ENCODE measurements around the gene SLC29A1. TPM values are rescaled to one million over a fixed set of nuclear protein-coding genes. Genes with fewer than 3 reads are reported as not detected.

SLC29A1 gene
- total RNA-seq, 1 experiment from 2014 or later = 109 TPM

DNA sequence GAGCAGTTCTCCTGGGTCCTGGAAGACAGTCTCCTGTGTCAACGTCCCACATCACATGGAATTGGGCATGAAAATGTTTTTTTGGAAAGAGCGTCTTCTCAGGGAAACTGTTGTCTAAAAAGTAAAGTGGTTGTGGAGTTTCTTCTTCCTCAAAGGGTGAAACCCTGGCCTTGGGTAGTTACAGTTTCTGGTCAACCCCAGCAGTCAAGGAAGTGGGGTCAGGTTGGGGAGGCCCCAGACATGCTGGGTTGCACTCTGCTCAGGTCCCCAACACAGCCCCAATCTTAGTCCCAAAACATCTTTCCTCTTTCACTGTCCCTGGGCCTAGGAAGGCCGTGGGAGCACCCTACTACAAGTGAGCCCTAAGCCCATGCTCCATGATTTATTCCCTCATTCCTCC, 43.0 kb downstream of the SLC29A1 start:
- DNase-seq = no peak
- H3K27me3 ChIP-seq = peaks cover 15% of the 10 kb centered on the region
- H3K4me1 ChIP-seq = peaks cover 11% of the 10 kb centered on the region; the same call in 1 of the 2 replicates
- H3K36me3 ChIP-seq = no peaks in the 10 kb centered on the region
- H3K4me3 ChIP-seq = no peak overlapping the region
- H3K9me3 ChIP-seq (replicated peaks) = no peaks in the 10 kb centered on the region
- no peak overlapping the region for H3K27ac ChIP-seq

DNA sequence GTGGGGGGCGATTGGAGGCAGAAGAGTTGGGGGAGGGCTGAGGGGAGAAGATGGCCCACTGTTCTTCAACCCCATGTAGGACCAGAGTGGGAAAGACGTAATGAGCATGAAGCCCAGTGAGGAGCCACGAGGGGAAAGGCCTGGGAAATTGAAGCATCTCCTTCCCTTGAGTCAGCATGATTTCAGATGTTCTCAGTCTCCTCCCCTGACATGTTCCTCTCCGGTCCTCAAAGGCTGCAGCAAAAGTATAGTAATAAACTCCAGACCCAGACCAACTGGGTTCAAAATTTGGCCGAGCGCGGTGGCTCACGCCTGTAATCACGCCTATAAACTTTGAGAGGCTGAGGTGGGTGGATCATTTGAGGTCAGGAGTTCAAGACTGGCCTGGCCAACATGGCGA, 43.9 kb downstream of the SLC29A1 start:
- H3K27me3 ChIP-seq = peaks cover 19% of the 10 kb centered on the region
- H3K4me1 ChIP-seq = peaks cover 11% of the 10 kb centered on the region; the same call in 1 of the 2 replicates
- H3K36me3 ChIP-seq = no peaks in the 10 kb centered on the region
- no peak for DNase-seq
- no peaks in the 10 kb centered on the region for H3K9me3 ChIP-seq (replicated peaks)
- H3K27ac ChIP-seq = no peak overlapping the region
- no peak overlapping the region for H3K4me3 ChIP-seq

DNA sequence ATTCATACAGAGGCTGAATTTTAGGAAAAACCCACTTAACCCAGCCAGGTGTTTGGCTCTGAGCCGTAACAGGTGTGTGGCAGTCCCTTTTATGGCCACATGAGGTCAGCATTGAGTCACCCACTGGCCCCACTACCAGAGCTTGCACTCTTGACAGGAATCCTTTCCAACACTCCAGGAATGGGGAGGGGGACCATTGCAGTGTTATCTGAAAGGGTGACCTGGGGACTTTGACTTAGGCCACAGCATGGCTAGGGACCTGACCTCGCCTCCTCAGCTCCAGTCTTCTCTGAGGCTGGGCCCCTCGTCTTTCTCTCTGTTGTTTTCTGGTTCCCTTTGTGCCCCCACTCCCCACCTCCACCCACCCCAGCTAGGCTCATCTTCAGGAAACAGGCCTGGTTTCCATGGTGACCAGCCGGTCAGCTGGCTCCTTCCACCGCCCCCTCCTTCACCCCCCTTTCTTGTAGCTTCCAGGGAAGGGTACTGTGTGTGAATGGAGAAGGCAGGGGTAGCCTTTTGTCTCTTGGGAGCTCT, 44.8 kb downstream of the SLC29A1 start:
- no peaks in the 10 kb centered on the region for H3K36me3 ChIP-seq
- no peak overlapping the region for H3K4me3 ChIP-seq
- DNase-seq = peak; percentile 52 to 84
- H3K27me3 ChIP-seq = peaks cover 19% of the 10 kb centered on the region
- H3K9me3 ChIP-seq (replicated peaks) = no peaks in the 10 kb centered on the region
- no peak overlapping the region for H3K27ac ChIP-seq
- peaks cover 11% of the 10 kb centered on the region; the same call in 1 of the 2 replicates for H3K4me1 ChIP-seq

DNA sequence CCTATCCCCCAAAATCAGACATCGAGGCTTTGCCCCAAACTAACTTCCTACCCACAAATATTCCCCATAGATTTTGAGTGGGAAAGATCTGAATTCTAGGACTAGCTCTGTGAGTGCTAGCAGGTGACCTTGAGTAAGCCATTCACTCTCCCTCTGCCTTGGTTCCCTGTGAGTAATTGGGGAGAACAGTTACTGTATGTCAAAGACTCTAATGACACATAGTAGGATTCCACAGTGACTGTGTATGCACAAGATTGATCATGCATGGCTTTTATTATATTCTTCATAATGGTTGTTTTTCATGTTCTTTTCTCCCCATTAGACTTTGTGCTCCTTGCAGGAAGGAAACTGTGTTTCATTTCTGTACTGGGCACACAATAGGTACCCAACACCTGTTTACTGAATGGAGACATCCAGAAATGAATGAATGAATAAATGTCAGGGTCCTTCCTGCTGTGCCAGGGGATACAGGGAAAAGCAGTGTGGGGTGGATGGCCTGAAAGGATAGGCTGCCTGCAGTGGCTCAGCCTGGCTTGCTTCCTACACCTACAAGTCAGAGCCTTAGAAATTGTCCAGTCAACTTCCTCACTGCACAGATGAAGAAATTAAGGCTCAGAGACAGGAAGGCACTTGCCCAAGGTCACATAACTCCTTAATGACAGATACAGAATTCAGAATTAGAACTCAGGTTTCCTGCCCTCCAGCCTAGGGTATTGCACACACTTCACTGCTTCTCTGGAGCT, 46.0 kb downstream of the SLC29A1 start:
- Histone ChIP-seq H3K36me3 (no peaks in the 10 kb centered on the region), H3K27me3 (peaks cover 19% of the 10 kb centered on the region), H3K4me1 (peaks cover 3% of the 10 kb centered on the region; the same call in 1 of the 2 replicates), H3K9me3 (replicated peaks) (no peaks in the 10 kb centered on the region), H3K4me3 (no peak overlapping the region), H3K27ac (no peak overlapping the region)
- no peak for DNase-seq

DNA sequence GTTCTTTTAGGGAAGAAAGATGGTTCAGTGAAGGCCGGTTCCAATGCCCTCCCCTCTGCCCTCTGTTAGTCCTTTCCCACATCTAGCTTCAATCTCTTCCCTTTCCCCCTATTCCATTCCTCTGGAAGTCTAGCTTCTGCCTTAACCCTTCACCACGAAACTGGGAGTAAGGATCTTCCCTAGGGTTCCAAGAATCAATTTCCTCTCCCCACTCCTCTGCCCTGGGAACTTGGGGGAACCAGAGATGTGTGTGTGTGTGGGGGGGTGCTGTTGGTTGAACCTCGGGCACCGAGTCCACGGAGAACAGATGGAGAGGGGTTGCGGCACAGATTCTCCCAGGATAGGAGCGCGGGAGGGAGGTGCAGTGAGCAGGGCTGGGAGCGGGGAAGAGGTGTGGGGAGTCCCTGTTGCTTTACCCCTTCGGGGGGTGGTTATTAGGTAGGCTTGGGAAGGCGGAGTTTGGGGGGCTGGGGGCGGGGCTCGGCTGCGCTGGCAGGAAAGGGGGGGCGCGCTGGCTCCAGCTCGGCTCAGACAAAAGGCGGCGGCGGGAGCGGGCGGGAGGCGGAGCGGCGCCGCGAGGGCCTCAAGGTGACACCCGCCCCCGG, 46.6 kb downstream of the SLC29A1 start, which contains the start of gene TMEM151B:
Gene TMEM151B, plus strand, starts transcription at position 530 of the 605 bp plus-strand sequence. CDS start 293 bp downstream, outside the sequence.
- peaks cover 19% of the 10 kb centered on the region for H3K27me3 ChIP-seq
- H3K9me3 ChIP-seq (replicated peaks) = no peaks in the 10 kb centered on the region
- no peak within 1 kb of the TSS for H3K27ac ChIP-seq
- H3K4me3 ChIP-seq = peak within 1 kb of the TSS; percentile 48
- no peaks in the 10 kb centered on the region for H3K36me3 ChIP-seq
- H3K4me1 ChIP-seq = no peaks in the 10 kb centered on the region
- no peak for DNase-seq

DNA sequence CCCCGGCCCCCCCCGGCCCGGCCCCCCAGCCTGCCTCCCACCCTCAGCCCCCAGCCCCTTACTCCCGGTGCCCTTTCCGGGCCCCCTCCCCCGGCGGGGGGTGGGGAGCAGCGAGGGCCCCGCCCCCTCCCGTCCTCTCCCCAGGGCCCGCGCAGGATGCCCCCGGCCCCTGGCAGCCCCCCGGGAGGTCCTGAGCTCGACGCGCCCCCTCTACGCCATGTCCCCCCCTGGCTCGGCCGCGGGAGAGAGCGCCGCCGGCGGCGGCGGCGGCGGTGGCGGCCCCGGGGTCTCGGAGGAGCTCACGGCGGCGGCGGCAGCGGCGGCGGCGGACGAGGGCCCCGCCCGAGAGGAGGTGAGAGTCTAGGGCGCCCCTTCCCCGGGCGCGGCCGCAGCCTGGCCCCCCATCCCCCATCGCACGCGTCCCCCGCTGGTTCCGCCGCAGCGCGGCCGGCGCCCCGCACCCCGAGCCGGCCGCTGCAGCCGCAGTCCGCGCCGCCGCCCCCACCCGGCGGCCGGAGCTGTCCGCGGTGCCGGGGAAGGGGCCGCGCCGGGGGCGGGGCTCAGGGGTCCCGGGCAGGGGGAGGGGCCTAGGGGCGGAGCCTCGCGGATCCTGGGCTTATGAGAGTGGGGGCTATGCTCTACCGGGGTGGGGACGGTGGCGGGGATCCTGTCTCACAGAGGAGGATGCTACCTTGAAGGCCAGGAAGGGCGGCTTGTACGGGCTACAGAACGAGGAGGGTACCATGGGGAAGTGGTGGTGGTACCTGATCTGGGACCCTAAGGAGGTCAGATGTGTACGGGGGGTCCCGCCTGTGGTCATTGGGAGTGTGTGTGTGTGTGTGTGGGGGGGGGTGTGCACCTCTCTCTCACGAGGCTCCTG, 47.4 kb downstream of the SLC29A1 start:
- Histone ChIP-seq H3K27ac (no peak overlapping the region), H3K4me1 (no peaks in the 10 kb centered on the region), H3K36me3 (no peaks in the 10 kb centered on the region), H3K4me3 (peak overlapping the region; percentile 48), H3K9me3 (replicated peaks) (no peaks in the 10 kb centered on the region), H3K27me3 (peaks cover 19% of the 10 kb centered on the region)
- peak; percentile 29 to 42 for DNase-seq

DNA sequence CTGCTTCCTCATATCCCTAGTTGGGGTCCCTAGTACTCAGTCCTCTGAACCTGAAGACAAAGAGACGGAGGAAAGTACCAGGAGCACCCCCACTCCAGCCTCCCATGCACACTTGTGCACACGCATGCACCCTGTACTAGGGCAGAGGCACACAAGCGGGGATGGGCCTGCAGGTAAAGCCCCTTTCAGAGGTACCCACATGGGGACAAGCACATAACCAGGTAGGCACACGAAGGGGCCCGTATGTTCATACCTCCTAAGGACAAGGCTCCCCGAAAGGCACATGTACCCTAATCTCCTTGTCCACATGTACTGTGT, 48.0 kb downstream of the SLC29A1 start:
- Histone ChIP-seq H3K27ac (no peak overlapping the region), H3K36me3 (no peaks in the 10 kb centered on the region), H3K4me3 (no peak overlapping the region; the same call in 1 of the 2 replicates), H3K4me1 (no peaks in the 10 kb centered on the region), H3K9me3 (replicated peaks) (no peaks in the 10 kb centered on the region), H3K27me3 (peaks cover 19% of the 10 kb centered on the region)
- no peak for DNase-seq

DNA sequence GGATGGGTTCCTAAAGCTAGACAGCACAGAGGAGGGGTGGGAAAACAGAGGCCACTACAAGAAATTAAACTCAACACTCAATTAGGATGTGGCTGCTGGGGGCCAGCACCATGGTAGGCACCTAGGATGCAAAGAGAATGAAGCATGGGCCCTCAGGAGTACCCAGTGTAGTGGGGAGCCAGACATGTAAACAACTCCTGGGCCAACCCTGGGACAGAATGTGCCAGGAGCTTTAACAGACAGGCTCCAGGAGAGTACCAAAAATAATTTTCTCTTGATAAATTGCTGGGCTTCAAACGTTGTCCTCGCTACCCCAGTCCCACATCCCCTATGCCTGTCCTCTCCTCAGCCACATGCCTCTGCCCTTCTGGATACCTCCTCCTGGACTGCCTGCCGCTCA, 48.5 kb downstream of the SLC29A1 start:
- DNase-seq = no peak
- no peaks in the 10 kb centered on the region for H3K9me3 ChIP-seq (replicated peaks)
- H3K27ac ChIP-seq = no peak overlapping the region
- no peaks in the 10 kb centered on the region for H3K36me3 ChIP-seq
- no peaks in the 10 kb centered on the region for H3K4me1 ChIP-seq
- no peak overlapping the region for H3K4me3 ChIP-seq
- H3K27me3 ChIP-seq = peaks cover 19% of the 10 kb centered on the region

DNA sequence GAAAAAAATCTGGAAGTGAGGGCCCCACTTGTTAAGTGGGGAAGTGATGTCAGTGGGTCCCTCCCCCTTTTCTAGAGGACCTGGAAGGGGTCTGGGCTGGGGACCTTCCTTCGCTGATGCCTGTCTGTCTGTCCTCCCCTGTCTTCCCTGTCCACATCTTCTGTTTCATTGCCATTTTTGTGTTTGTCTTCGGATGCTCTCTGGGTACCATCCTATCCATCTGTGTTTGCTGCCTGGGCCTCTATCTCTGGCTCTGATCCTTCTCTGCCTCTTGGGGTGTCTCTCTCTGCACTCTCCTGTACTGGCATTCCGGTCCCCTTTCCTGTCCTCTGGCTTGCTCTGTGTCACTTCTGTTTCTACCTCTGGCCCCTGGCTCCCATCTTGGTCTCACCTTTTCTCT, 49.1 kb downstream of the SLC29A1 start:
- Histone ChIP-seq H3K27ac (no peak overlapping the region), H3K4me1 (no peaks in the 10 kb centered on the region)

DNA sequence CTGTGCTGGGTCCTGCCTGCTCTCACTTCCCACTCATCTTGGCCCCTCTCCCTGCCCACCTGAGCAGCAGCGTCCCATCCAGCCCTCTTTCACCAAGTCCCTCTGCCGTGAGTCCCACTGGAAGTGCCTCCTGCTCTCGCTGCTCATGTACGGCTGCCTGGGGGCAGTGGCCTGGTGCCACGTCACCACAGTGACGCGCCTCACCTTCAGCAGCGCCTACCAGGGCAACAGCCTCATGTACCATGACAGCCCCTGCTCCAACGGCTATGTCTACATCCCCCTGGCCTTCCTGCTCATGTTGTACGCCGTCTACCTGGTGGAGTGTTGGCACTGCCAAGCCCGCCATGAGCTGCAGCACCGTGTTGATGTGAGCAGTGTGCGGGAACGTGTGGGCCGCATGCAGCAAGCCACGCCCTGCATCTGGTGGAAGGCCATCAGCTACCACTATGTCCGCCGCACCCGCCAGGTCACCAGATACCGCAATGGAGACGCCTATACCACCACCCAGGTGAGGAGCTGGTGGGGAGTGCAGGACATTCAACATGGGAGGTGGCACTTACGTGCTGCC, 49.7 kb downstream of the SLC29A1 start:
- no peak overlapping the region for H3K27ac ChIP-seq
- no peaks in the 10 kb centered on the region for H3K36me3 ChIP-seq
- no peaks in the 10 kb centered on the region for H3K9me3 ChIP-seq (replicated peaks)
- no peak overlapping the region for H3K4me3 ChIP-seq
- H3K27me3 ChIP-seq = peaks cover 19% of the 10 kb centered on the region
- no peak for DNase-seq
- no peaks in the 10 kb centered on the region for H3K4me1 ChIP-seq

More for the DNA sequence above, 49.1 kb downstream of the SLC29A1 start:
- peaks cover 19% of the 10 kb centered on the region for H3K27me3 ChIP-seq
- DNase-seq = no peak
- no peaks in the 10 kb centered on the region for H3K9me3 ChIP-seq (replicated peaks)
- no peak overlapping the region for H3K4me3 ChIP-seq
- no peaks in the 10 kb centered on the region for H3K36me3 ChIP-seq

DNA sequence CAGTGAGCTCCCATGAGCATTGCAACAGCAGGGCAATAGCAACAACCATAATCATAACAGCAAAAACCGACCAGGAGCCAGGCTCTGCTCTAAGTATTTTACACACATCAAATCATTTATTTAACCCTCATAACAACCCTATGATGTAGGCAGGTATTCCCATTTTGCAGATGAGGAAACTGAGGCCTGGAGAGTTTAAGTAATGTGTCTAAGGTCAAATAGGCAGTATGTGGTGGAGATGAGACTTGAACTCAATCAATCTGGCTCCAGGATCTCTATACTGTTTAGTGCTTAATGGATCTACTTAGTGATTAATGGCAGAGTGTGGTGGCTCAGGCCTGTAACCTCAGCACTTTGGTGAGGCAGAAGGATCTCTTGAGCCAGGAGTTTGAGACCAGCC, 50.2 kb downstream of the SLC29A1 start:
- H3K27ac ChIP-seq = no peak overlapping the region
- no peaks in the 10 kb centered on the region for H3K4me1 ChIP-seq
- no peaks in the 10 kb centered on the region for H3K36me3 ChIP-seq
- no peak for DNase-seq
- no peak overlapping the region for H3K4me3 ChIP-seq
- H3K27me3 ChIP-seq = peaks cover 17% of the 10 kb centered on the region
- H3K9me3 ChIP-seq (replicated peaks) = no peaks in the 10 kb centered on the region

DNA sequence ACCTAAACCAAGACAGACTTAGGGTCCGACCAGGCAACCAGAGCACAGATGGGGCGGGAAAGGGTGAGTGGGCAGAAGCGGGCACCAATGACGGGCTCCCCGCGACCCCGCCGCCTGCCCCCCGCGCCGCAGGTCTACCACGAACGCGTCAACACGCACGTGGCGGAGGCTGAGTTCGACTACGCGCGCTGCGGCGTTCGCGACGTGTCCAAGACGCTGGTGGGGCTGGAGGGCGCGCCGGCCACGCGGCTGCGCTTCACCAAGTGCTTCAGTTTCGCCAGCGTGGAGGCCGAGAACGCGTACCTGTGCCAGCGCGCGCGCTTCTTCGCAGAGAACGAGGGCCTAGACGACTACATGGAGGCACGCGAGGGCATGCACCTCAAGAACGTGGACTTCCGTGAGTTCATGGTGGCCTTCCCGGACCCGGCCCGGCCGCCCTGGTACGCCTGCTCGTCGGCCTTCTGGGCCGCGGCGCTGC, 51.9 kb downstream of the SLC29A1 start:
- no peak for DNase-seq
- peaks cover 6% of the 10 kb centered on the region; the same call in 1 of the 2 replicates for H3K27me3 ChIP-seq
- no peaks in the 10 kb centered on the region for H3K9me3 ChIP-seq (replicated peaks)
- H3K36me3 ChIP-seq = no peaks in the 10 kb centered on the region
- no peak overlapping the region for H3K4me3 ChIP-seq
- no peak overlapping the region for H3K27ac ChIP-seq
- H3K4me1 ChIP-seq = no peaks in the 10 kb centered on the region

DNA sequence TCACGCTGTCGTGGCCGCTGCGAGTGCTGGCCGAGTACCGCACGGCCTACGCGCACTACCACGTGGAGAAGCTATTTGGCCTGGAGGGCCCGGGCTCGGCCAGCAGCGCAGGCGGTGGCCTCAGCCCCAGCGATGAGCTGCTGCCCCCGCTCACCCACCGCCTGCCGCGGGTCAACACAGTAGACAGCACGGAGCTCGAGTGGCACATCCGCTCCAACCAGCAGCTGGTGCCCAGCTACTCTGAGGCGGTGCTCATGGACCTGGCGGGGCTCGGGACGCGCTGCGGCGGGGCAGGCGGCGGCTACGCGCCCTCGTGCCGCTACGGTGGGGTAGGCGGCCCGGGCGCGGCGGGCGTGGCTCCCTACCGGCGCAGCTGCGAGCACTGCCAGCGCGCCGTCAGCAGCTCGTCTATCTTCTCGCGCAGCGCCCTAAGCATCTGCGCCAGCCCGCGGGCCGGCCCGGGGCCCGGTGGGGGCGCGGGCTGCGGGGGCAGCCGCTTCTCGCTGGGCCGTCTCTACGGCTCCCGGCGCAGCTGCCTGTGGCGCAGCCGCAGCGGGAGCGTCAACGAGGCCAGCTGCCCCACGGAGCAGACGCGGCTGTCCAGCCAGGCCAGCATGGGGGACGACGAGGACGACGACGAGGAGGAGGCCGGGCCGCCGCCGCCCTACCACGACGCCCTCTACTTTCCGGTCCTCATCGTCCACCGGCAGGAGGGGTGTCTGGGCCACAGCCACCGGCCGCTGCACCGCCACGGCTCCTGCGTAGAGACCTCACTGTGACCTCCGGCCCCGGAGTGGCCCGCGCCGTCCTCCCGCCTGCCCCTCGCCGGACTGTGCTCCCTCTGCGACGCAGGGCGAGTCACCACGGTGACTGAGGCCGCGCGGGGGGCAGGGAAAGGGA, 52.6 kb downstream of the SLC29A1 start:
- Histone ChIP-seq H3K36me3 (no peaks in the 10 kb centered on the region), H3K9me3 (replicated peaks) (no peaks in the 10 kb centered on the region), H3K4me1 (no peaks in the 10 kb centered on the region), H3K4me3 (peak overlapping the region; percentile 45), H3K27me3 (peaks cover 6% of the 10 kb centered on the region; the same call in 1 of the 2 replicates), H3K27ac (no peak overlapping the region)
- peak; percentile 31 to 37 for DNase-seq
